ENCODE data around the gene SMIM22. TPM values are rescaled to one million over a fixed set of nuclear protein-coding genes. Genes with fewer than 3 reads are reported as not detected.

SMIM22 gene
- not detected for total RNA-seq

- CTCF ChIA-PET: no interaction called here
- H3K27ac Mint-ChIP-seq: no peak within 1 kb of the TSS
- H3K27me3 Mint-ChIP-seq: no peaks in the 10 kb centered on the region
- peaks cover 6% of the 10 kb centered on the region for H3K4me1 Mint-ChIP-seq
- no peaks in the 10 kb centered on the region for H3K9me3 Mint-ChIP-seq (ENCODE audit: low read depth)
- H3K4me3 Mint-ChIP-seq: no peak within 1 kb of the TSS
- ATAC-seq (no peak), DNase-seq (no peak)
- H3K36me3 Mint-ChIP-seq: no peaks in the 10 kb centered on the region
Measured at GRCh38 chr16:4795181-4795827, at the start of gene SMIM22. TSS of gene SMIM22 (plus strand) at chr16:4795369. CDS start at chr16:4795735, 366 bp downstream.

- Mint-ChIP-seq H3K27me3 (no peaks in the 10 kb centered on the region), H3K4me3 (no peak overlapping the region), H3K36me3 (no peaks in the 10 kb centered on the region), H3K4me1 (peaks cover 23% of the 10 kb centered on the region), H3K27ac (no peak overlapping the region), H3K9me3 (ENCODE audit: low read depth) (no peaks in the 10 kb centered on the region)
- CTCF ChIA-PET: no interaction called here
- ATAC-seq (no peak), DNase-seq (no peak)
Measured at GRCh38 chr16:4746215-4746614, 49.0 kb upstream of the SMIM22 start.

- CTCF ChIA-PET: interaction anchor here (0.8 to 1.5 kb wide), 3 partner anchors 13 to 97 kb away, joined by 3 to 8 read pairs (median 3); partner anchors contain the start of genes ANKS3 and DNAAF8
- no peak for DNase-seq
- H3K4me1 Mint-ChIP-seq: peaks cover 23% of the 10 kb centered on the region
- no peaks in the 10 kb centered on the region for H3K9me3 Mint-ChIP-seq (ENCODE audit: low read depth)
- H3K36me3 Mint-ChIP-seq: peaks cover 2% of the 10 kb centered on the region
- no peak overlapping the region for H3K4me3 Mint-ChIP-seq
- no peak for ATAC-seq
- H3K27ac Mint-ChIP-seq: no peak overlapping the region
- H3K27me3 Mint-ChIP-seq: no peaks in the 10 kb centered on the region
Measured at GRCh38 chr16:4746991-4747574, 48.1 kb upstream of the SMIM22 start.

GRCh38 chr16:4747906-4748681 lies 47.1 kb upstream of the SMIM22 start:
- ATAC-seq (peak; percentile 21), DNase-seq (no peak)
- H3K27me3 Mint-ChIP-seq: no peaks in the 10 kb centered on the region
- no peak overlapping the region for H3K4me3 Mint-ChIP-seq
- H3K9me3 Mint-ChIP-seq (ENCODE audit: low read depth): no peaks in the 10 kb centered on the region
- H3K4me1 Mint-ChIP-seq: peaks cover 22% of the 10 kb centered on the region
- peak overlapping the region; percentile 76 for H3K27ac Mint-ChIP-seq
- CTCF ChIA-PET: interaction anchor here (0.6 to 1.5 kb wide), 4 partner anchors 14 to 347 kb away, joined by 3 to 8 read pairs (median 3); partner anchors contain the start of genes ANKS3 and DNAAF8
- peaks cover 3% of the 10 kb centered on the region for H3K36me3 Mint-ChIP-seq

- peaks cover 16% of the 10 kb centered on the region for H3K4me1 Mint-ChIP-seq
- H3K4me3 Mint-ChIP-seq: no peak overlapping the region
- CTCF ChIA-PET: interaction anchor here (1.5 kb wide), 1 partner anchor 14 kb away, joined by 8 read pairs; the partner anchor contains the start of genes ANKS3 and DNAAF8
- peak overlapping the region; percentile 76 for H3K27ac Mint-ChIP-seq
- peaks cover 6% of the 10 kb centered on the region for H3K36me3 Mint-ChIP-seq
- H3K27me3 Mint-ChIP-seq: no peaks in the 10 kb centered on the region
- no peak for DNase-seq
- no peaks in the 10 kb centered on the region for H3K9me3 Mint-ChIP-seq (ENCODE audit: low read depth)
- no peak for ATAC-seq
Measured at GRCh38 chr16:4748682-4749411, 46.3 kb upstream of the SMIM22 start.

GRCh38 chr16:4749700-4750257 lies 45.4 kb upstream of the SMIM22 start:
- Mint-ChIP-seq H3K36me3 (peaks cover 8% of the 10 kb centered on the region), H3K4me1 (peaks cover 14% of the 10 kb centered on the region), H3K27me3 (no peaks in the 10 kb centered on the region), H3K27ac (no peak overlapping the region), H3K4me3 (no peak overlapping the region), H3K9me3 (ENCODE audit: low read depth) (no peaks in the 10 kb centered on the region)
- DNase-seq (no peak), ATAC-seq (no peak)
- CTCF ChIA-PET: no interaction called here

GRCh38 chr16:4750896-4751295 lies 44.3 kb upstream of the SMIM22 start:
- Mint-ChIP-seq H3K27ac (no peak overlapping the region), H3K9me3 (ENCODE audit: low read depth) (peaks cover 4% of the 10 kb centered on the region), H3K27me3 (no peaks in the 10 kb centered on the region), H3K4me3 (no peak overlapping the region), H3K36me3 (peaks cover 17% of the 10 kb centered on the region), H3K4me1 (peaks cover 14% of the 10 kb centered on the region)
- CTCF ChIA-PET: interaction anchor here (0.6 kb wide), 1 partner anchor 461 kb away, joined by 3 read pairs; no protein-coding TSS in a partner anchor
- no peak for DNase-seq
- no peak for ATAC-seq

GRCh38 chr16:4752351-4753100 lies 42.6 kb upstream of the SMIM22 start:
- Mint-ChIP-seq H3K9me3 (ENCODE audit: low read depth) (peaks cover 4% of the 10 kb centered on the region), H3K27me3 (no peaks in the 10 kb centered on the region), H3K27ac (no peak overlapping the region), H3K4me3 (no peak overlapping the region), H3K36me3 (peaks cover 22% of the 10 kb centered on the region), H3K4me1 (peaks cover 13% of the 10 kb centered on the region)
- ATAC-seq (peak; percentile 6), DNase-seq (no peak)
- CTCF ChIA-PET: no interaction called here

GRCh38 chr16:4753227-4753626 lies 41.9 kb upstream of the SMIM22 start:
- peaks cover 22% of the 10 kb centered on the region for H3K36me3 Mint-ChIP-seq
- CTCF ChIA-PET: no interaction called here
- H3K4me3 Mint-ChIP-seq: no peak overlapping the region
- DNase-seq (no peak), ATAC-seq (no peak)
- peaks cover 4% of the 10 kb centered on the region for H3K9me3 Mint-ChIP-seq (ENCODE audit: low read depth)
- H3K27ac Mint-ChIP-seq: no peak overlapping the region
- peaks cover 6% of the 10 kb centered on the region for H3K4me1 Mint-ChIP-seq
- no peaks in the 10 kb centered on the region for H3K27me3 Mint-ChIP-seq

- ATAC-seq (no peak), DNase-seq (no peak)
- CTCF ChIA-PET: no interaction called here
- H3K27me3 Mint-ChIP-seq: no peaks in the 10 kb centered on the region
- no peak overlapping the region for H3K4me3 Mint-ChIP-seq
- peaks cover 31% of the 10 kb centered on the region for H3K36me3 Mint-ChIP-seq
- H3K27ac Mint-ChIP-seq: no peak overlapping the region
- peaks cover 4% of the 10 kb centered on the region for H3K9me3 Mint-ChIP-seq (ENCODE audit: low read depth)
- no peaks in the 10 kb centered on the region for H3K4me1 Mint-ChIP-seq
Measured at GRCh38 chr16:4754865-4755264, 40.3 kb upstream of the SMIM22 start.

GRCh38 chr16:4755687-4756086 lies 39.5 kb upstream of the SMIM22 start:
- Mint-ChIP-seq H3K27ac (no peak overlapping the region), H3K4me1 (no peaks in the 10 kb centered on the region), H3K4me3 (no peak overlapping the region), H3K9me3 (ENCODE audit: low read depth) (peaks cover 4% of the 10 kb centered on the region), H3K36me3 (peaks cover 34% of the 10 kb centered on the region), H3K27me3 (no peaks in the 10 kb centered on the region)
- CTCF ChIA-PET: no interaction called here
- DNase-seq (no peak), ATAC-seq (no peak)

GRCh38 chr16:4760221-4760910 lies 34.8 kb upstream of the SMIM22 start:
- ATAC-seq (no peak), DNase-seq (no peak)
- Mint-ChIP-seq H3K36me3 (peaks cover 24% of the 10 kb centered on the region), H3K27me3 (no peaks in the 10 kb centered on the region), H3K27ac (no peak overlapping the region), H3K9me3 (ENCODE audit: low read depth) (peaks cover 4% of the 10 kb centered on the region), H3K4me3 (no peak overlapping the region), H3K4me1 (no peaks in the 10 kb centered on the region)
- CTCF ChIA-PET: no interaction called here
